Activated CD4-positive, CD25-positive, alpha-beta regulatory T cell treated with anti-CD3 and anti-CD28 coated beads, Interleukin-2, amount 50 U/mL, for 72 hours (primary cell): ENCODE measurements around the gene IRF1.
A peak's percentile ranks its signal among the peaks of the same experiment; 100 is the strongest.

Source experiments
- DNase-seq: peaks from one replicate; pipeline ENCODE4 v3.0.0; 2021

IRF1 gene

GRCh38 chr5:132473019-132473531 is 17.5 kb downstream of the IRF1 start:
- peak; percentile 74 for DNase-seq

GRCh38 chr5:132472431-132472830 is 18.1 kb downstream of the IRF1 start:
- no peak for DNase-seq

GRCh38 chr5:132471944-132472343 is 18.6 kb downstream of the IRF1 start:
- DNase-seq, result peak; percentile 27

- peak; percentile 20 for DNase-seq
These were observed 19.2 kb downstream of the IRF1 start for GRCh38 chr5:132471151-132471907.

- DNase-seq, result peak; percentile 24
These were observed 20.0 kb downstream of the IRF1 start for GRCh38 chr5:132470596-132470995.

GRCh38 chr5:132470010-132470392 is 20.6 kb downstream of the IRF1 start:
- peak; percentile 21 for DNase-seq

GRCh38 chr5:132469380-132470009 is 21.1 kb downstream of the IRF1 start:
- DNase-seq, result peak; percentile 9

GRCh38 chr5:132468656-132469379 is 21.8 kb downstream of the IRF1 start:
- DNase-seq, result no peak

GRCh38 chr5:132467287-132467984 is 23.1 kb downstream of the IRF1 start:
- DNase-seq, result peak; percentile 17

GRCh38 chr5:132466433-132467286 is 23.9 kb downstream of the IRF1 start:
- peak; percentile 52 for DNase-seq

- DNase-seq, result peak; percentile 27
These were observed 25.4 kb downstream of the IRF1 start for GRCh38 chr5:132465059-132465707.

- DNase-seq, result peak; percentile 29
These were observed 26.2 kb downstream of the IRF1 start for GRCh38 chr5:132464156-132464939.

- DNase-seq, result peak; percentile 30
These were observed 26.8 kb downstream of the IRF1 start for GRCh38 chr5:132463811-132464155.

GRCh38 chr5:132462856-132463745 is 27.5 kb downstream of the IRF1 start:
- DNase-seq, result peak; percentile 23

GRCh38 chr5:132462333-132462732 is 28.2 kb downstream of the IRF1 start:
- DNase-seq, result no peak

GRCh38 chr5:132461569-132462070 is 29.0 kb downstream of the IRF1 start:
- DNase-seq, result no peak

- DNase-seq, result no peak
These were observed 29.6 kb downstream of the IRF1 start for GRCh38 chr5:132460846-132461568.

- DNase-seq, result no peak
These were observed 30.4 kb downstream of the IRF1 start for GRCh38 chr5:132459983-132460838.
